GM12891 (cell line): ENCODE results near the gene AK5.
A peak's percentile ranks its signal among the peaks of the same experiment; 100 is the strongest.

Source experiments
- DNase-seq: peaks from one replicate; pipeline ENCODE4 v3.0.0; 2011; ENCODE audit warnings: low spot score; ENCODE audit not compliant: insufficient read length
- FAIRE-seq: peaks from 2 replicates; lab custom pipeline; 2011; peaks lifted over from hg19 to GRCh38; lab: Jason Lieb, UNC
- PAX5 ChIP-seq: IDR thresholded peaks from 2 replicates; pipeline ENCODE4 v1.6.1; 2011; ENCODE audit warnings: low read length, moderate library complexity, mild to moderate bottlenecking; ENCODE audit not compliant: insufficient read depth, severe bottlenecking
- POLR2A ChIP-seq: IDR thresholded peaks from 2 replicates; pipeline ENCODE4 v1.6.1; 2011; ENCODE audit warnings: low read depth, low read length, control low read depth
- POLR2AphosphoS5 ChIP-seq: IDR thresholded peaks from 2 replicates; pipeline ENCODE4 v1.6.1; 2011; ENCODE audit warnings: low read depth, low read length, control low read depth
- POU2F2 ChIP-seq: IDR thresholded peaks from 2 replicates; pipeline ENCODE4 v1.6.1; 2011; ENCODE audit warnings: low read depth, mild to moderate bottlenecking, control low read depth, low read length, moderate library complexity
- SPI1 ChIP-seq: IDR thresholded peaks from 2 replicates; pipeline ENCODE4 v1.6.1; 2011; ENCODE audit warnings: low read depth, low read length, control low read depth
- TAF1 ChIP-seq: IDR thresholded peaks from 2 replicates; pipeline ENCODE4 v1.6.1; 2011; ENCODE audit warnings: low read depth, low read length, control low read depth

The AK5 gene

DNA sequence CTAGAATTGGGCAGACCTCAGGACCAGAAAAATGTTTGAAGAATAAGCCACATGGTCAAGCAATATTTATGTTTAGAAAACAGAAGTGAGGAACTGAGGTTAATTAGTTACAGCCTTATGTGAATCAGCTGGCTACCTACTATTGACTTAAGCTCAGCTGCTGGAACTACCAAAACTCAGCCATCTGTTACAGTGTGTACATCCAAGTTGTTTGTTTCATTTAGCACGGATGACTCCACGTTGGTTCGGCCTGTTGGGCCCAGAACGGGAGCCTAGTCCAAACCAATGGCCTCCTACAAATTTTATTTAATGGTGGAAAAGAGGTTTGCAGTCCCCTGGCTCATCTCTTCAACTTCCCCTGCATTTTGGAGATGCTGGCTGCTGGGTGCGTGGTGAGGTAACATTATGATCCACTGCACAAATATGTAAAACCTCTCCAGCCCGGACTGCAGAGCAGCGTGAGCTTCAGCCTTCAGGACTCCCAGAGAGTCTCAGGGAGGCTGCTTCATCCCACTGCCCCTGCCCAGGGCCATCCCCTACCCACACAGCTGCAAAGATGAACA, 257.2 kb downstream of the AK5 start:
- no peak for FAIRE-seq
- TF ChIP-seq SPI1 = peak; percentile 69
- TF ChIP-seq POLR2A = no peak
- no peak for TF ChIP-seq TAF1
- no peak for TF ChIP-seq PAX5
- TF ChIP-seq POLR2AphosphoS5 = no peak
- no peak for TF ChIP-seq POU2F2
- DNase-seq = no peak

DNA sequence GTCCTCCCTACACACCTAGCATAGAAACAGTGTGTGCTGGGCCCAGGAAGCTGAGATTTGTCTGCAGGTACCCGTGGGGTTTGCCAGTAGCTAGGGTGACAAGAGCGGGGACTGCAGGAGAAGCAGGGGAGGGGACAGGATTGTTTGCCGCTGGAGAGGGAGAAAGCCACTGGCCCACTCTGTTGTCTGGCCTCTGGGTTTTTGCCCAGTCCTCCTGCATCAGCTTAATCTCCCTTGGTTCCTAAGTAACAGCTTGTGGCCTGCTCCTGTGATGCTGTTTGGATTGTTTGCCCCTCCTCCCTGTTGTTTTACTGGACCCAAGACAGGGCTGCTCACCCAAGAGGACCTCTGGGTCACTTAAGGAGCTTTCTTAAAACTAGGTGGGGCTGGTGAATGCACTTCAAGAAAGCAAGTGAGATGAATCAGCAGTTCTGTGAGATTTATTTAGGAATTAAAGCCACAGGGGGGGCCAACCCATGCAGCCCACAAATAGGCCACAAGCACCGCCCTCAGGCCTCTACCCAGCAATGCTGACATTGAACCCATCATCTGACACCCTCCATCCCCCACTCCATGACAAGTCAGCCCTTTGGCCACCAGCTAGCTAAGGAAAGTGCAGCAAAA, 257.8 kb downstream of the AK5 start:
- no peak for FAIRE-seq
- no peak for DNase-seq
- TF ChIP-seq SPI1 = no peak
- no peak for TF ChIP-seq POU2F2
- no peak for TF ChIP-seq PAX5
- TF ChIP-seq POLR2AphosphoS5 = no peak
- no peak for TF ChIP-seq POLR2A
- TF ChIP-seq TAF1 = no peak

DNA sequence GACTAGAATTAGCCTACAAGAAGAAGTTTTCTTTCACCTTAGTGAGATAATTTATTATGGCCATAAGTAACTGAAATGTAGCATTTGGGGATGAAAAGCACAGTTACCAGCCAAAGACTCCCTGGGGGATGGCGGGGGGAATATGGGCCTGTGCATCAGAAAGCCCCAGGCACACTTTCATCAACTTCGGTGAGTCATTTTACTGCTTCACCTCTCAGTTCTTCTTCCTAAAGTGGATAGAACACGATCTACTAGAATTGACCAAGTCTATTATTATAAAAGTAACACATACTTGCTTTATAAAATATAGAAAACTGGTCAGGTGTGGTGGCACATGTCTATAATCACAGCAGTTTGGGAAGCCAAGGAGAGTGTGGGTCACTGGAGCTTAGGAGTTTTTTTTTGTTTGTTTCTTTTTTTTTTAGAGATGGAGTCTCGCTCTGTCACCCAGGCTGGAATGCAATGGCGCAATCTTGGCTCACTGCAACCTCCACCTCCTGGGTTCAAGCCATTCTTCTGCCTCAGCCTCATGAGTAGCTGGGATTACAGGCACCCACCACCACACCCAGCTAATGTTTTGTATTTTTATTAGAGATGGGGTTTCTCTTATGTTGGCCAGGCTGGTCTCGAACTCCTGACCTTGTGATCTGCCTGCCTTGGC, 258.8 kb downstream of the AK5 start:
- DNase-seq = no peak
- TF ChIP-seq POLR2AphosphoS5 (no peak), SPI1 (peak; percentile 43; the same call in 1 of the 2 replicates)
- no peak for FAIRE-seq

DNA sequence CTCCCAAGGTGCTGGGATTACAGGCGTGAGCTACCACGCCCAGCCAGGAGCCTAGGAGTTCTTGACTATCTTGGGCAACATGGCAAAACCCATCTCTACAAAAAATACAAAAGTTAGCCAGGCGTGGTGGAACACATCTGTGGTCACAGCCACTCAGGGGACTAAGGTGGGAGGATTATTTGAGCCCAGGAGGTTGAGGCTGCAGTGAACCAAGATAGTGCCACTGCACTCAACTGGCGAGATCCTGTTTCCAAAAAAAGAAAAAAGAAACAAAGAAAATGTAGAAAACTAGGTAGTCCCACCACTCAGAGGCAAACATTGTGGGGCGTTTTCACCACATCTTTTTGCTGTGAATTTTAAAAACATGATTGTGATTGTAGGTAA, 259.3 kb downstream of the AK5 start:
- TF ChIP-seq PAX5 = peak; percentile 87
- TF ChIP-seq POLR2A = no peak
- FAIRE-seq (peak; percentile 47), DNase-seq (no peak)

DNA sequence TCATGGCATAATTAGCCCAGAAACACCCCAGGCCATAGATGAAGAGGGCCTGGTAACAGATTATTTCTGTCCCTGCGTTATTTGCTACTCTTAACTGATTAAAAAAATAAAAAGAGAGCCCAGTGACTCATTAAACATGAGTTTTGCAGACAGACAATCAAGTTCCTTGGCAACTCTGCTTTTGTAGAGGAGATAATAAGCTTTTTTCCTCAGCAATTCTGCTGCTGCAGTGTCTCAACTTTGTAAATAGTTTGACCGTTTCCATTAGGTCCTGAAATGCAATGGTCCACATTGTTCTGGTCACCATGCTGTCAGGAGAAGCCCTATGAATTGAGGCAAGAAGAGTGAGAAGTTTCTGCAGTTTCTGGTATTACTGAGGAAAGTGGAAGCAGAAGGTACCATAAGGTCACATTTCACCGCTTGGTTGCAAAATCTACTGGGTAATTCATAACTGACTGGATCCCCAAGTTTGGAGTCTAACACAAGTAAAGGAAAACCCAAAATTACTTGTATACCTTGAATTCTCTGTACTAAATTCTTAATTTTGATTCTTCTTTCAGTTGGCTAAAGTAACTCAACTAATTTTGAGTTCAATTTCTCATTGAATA, 261.1 kb downstream of the AK5 start:
- no peak for TF ChIP-seq POLR2A
- TF ChIP-seq PAX5 = no peak
- TF ChIP-seq POU2F2 = no peak
- TF ChIP-seq TAF1 = no peak
- TF ChIP-seq POLR2AphosphoS5 = no peak
- FAIRE-seq (no peak), DNase-seq (no peak)

DNA sequence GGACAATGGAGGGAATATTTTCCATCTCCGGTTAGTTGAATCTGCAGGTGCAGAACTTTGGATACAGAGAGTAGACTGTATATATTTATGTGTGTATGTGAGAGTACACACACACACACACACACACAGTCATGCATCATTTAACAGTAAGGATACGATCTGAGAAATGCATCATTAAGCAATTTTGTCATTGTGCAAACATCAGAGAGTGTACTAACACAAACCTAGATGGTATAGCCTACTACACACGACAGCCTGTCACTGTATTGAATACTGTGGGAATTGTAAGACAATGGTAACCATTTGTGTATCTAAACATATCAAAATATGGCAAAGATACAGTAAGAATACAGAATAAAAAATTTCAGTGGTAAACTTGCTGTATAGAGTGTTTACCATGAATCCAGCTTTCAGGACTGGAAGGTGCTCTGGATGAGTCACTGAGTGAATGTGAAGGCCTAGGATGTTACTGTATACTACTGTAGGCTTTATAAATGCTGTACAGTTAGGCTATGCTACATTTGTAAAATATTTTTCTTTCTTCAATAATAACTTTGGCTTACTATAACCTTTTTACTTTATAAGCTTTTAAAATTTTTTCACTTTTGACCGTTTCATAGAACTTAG, 262.1 kb downstream of the AK5 start:
- no peak for FAIRE-seq
- DNase-seq = no peak
- TF ChIP-seq POU2F2 = no peak
- TF ChIP-seq PAX5 = no peak
- TF ChIP-seq SPI1 = no peak
- no peak for TF ChIP-seq POLR2A
- no peak for TF ChIP-seq TAF1
- TF ChIP-seq POLR2AphosphoS5 = no peak

DNA sequence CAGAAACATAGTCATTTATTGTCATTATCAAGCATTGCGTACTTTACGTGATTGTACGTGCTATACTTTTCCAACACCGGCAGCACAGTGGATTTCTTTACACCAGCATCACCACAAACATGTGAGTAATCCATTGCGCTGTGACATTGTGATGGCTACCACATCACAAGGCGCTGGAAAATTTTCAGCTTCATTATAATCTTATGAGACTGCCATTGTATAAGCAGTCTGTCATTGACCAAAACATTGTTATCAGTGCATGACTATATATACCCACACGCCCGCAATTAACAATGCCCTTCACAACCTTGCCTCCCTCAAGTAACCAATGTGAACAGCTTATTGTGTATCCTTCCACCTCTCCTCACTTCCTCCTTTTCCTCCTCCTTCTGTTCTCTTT, 263.0 kb downstream of the AK5 start:
- no peak for DNase-seq
- no peak for FAIRE-seq
- TF ChIP-seq TAF1 = no peak

DNA sequence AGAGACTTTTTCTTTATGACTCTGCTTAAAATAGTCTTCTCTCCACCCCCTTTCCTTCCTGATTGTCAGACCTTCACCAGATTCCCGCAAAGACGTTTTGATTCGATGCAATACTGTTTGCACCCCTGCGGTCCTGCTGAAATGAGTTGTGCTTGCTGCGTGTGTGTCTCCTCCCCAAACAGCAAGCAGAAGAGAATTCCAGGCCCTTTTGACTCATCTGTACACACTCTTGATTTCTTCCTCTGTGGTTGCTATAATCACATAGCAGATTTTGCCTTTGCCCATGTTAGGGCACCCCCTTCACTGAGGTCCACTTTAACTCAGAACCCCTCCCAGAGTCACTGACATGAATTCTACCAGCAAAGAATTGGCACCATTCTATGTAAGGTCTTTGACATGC, 264.2 kb downstream of the AK5 start:
- TF ChIP-seq SPI1 (no peak), PAX5 (no peak), POU2F2 (no peak), TAF1 (no peak), POLR2A (no peak), POLR2AphosphoS5 (no peak)
- FAIRE-seq (no peak), DNase-seq (no peak)

DNA sequence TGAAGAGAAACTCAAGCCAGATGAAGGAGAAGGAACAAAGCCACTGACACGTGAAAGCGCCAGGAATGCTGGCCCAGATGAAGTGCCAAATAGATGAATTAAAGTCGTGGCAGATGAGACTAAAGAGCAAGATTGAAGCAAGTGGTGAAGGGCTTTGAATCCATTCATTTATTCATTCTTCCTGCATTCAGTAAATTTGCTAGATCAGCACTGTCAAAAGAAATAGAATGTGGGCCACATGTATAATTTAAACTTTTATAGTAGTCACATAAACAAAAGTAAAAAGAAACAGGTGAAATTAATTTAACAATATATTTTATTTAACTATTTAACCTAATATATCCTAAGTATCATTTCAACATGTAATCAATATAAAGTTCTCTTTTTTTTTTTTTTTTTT, 265.1 kb downstream of the AK5 start:
- DNase-seq = no peak
- FAIRE-seq = no peak
- no peak for TF ChIP-seq SPI1
- TF ChIP-seq POLR2A = no peak
- TF ChIP-seq POU2F2 = no peak
- TF ChIP-seq TAF1 = no peak
- TF ChIP-seq POLR2AphosphoS5 = no peak
- no peak for TF ChIP-seq PAX5

DNA sequence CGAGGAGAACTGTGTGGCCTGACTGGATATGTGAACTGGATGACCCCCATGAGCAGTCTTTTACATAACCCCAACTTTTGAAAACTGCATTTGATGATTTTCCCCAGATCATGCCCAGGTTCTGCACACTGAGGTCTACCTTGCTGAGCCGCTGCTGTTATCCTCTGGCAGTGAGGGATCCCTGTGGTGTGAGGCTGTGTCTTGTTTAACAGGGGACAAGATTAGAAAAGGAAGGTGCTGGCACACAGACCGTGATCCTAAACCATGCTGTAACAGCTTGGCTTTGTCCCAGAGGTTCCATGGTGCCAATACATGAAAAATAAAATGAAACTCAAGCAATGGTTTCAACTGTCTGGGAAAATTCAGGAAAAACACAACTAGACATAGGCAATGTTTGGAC, 266.5 kb downstream of the AK5 start:
- DNase-seq (no peak), FAIRE-seq (no peak)
- no peak for TF ChIP-seq TAF1
- no peak for TF ChIP-seq POLR2AphosphoS5
- TF ChIP-seq POLR2A = no peak
- no peak for TF ChIP-seq SPI1
- no peak for TF ChIP-seq POU2F2
- no peak for TF ChIP-seq PAX5
